ENCODE measurements around the gene CFAP251. TPM values are rescaled to one million over a fixed set of nuclear protein-coding genes. Genes with fewer than 3 reads are reported as not detected.

The CFAP251 gene
- total and polyA plus RNA-seq, 2 of the 13 experiments (the other 11 are each of a cell fraction or from before 2014, with no cell fraction given): 0.30 to 0.42 TPM

- TF ChIP-seq, protein P1, sequence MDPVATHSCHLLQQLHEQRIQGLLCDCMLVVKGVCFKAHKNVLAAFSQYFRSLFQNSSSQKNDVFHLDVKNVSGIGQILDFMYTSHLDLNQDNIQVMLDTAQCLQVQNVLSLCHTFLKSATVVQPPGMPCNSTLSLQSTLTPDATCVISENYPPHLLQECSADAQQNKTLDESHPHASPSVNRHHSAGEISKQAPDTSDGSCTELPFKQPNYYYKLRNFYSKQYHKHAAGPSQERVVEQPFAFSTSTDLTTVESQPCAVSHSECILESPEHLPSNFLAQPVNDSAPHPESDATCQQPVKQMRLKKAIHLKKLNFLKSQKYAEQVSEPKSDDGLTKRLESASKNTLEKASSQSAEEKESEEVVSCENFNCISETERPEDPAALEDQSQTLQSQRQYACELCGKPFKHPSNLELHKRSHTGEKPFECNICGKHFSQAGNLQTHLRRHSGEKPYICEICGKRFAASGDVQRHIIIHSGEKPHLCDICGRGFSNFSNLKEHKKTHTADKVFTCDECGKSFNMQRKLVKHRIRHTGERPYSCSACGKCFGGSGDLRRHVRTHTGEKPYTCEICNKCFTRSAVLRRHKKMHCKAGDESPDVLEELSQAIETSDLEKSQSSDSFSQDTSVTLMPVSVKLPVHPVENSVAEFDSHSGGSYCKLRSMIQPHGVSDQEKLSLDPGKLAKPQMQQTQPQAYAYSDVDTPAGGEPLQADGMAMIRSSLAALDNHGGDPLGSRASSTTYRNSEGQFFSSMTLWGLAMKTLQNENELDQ (CRISPR knock-in tag; IDR thresholded peaks at IDR 0.05; ENCODE audit: borderline replicate concordance): no peak
- no peak for TF ChIP-seq TBP (CRISPR knock-in tag; IDR thresholded peaks at IDR 0.05)
- TF ChIP-seq, protein P2, sequence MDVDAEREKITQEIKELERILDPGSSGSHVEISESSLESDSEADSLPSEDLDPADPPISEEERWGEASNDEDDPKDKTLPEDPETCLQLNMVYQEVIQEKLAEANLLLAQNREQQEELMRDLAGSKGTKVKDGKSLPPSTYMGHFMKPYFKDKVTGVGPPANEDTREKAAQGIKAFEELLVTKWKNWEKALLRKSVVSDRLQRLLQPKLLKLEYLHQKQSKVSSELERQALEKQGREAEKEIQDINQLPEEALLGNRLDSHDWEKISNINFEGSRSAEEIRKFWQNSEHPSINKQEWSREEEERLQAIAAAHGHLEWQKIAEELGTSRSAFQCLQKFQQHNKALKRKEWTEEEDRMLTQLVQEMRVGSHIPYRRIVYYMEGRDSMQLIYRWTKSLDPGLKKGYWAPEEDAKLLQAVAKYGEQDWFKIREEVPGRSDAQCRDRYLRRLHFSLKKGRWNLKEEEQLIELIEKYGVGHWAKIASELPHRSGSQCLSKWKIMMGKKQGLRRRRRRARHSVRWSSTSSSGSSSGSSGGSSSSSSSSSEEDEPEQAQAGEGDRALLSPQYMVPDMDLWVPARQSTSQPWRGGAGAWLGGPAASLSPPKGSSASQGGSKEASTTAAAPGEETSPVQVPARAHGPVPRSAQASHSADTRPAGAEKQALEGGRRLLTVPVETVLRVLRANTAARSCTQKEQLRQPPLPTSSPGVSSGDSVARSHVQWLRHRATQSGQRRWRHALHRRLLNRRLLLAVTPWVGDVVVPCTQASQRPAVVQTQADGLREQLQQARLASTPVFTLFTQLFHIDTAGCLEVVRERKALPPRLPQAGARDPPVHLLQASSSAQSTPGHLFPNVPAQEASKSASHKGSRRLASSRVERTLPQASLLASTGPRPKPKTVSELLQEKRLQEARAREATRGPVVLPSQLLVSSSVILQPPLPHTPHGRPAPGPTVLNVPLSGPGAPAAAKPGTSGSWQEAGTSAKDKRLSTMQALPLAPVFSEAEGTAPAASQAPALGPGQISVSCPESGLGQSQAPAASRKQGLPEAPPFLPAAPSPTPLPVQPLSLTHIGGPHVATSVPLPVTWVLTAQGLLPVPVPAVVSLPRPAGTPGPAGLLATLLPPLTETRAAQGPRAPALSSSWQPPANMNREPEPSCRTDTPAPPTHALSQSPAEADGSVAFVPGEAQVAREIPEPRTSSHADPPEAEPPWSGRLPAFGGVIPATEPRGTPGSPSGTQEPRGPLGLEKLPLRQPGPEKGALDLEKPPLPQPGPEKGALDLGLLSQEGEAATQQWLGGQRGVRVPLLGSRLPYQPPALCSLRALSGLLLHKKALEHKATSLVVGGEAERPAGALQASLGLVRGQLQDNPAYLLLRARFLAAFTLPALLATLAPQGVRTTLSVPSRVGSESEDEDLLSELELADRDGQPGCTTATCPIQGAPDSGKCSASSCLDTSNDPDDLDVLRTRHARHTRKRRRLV (CRISPR knock-in tag; IDR thresholded peaks at IDR 0.05): peak; percentile 39; the same call in 1 of the 2 replicates
- TF ChIP-seq ZNF44 (CRISPR knock-in tag; IDR thresholded peaks at IDR 0.05): no peak
- TF ChIP-seq ZNF121 (CRISPR knock-in tag; IDR thresholded peaks at IDR 0.05): peak; percentile 43; the same call in 1 of the 2 replicates
- peak; percentile 73; the same call in 1 of the 2 replicates for TF ChIP-seq THAP7 (CRISPR knock-in tag; IDR thresholded peaks at IDR 0.05)
- TF ChIP-seq CBFB (CRISPR knock-in tag; IDR thresholded peaks at IDR 0.05): peak; percentile 23; the same call in 1 of the 2 replicates
- peak; percentile 63; the same call in 1 of the 2 replicates for TF ChIP-seq ZXDC (CRISPR knock-in tag; IDR thresholded peaks at IDR 0.05)
- TF ChIP-seq ZNF180 (CRISPR knock-in tag; IDR thresholded peaks at IDR 0.05; ENCODE audit: borderline replicate concordance, low read depth): no peak
- TF ChIP-seq ZSCAN29 (CRISPR knock-in tag; conservative IDR thresholded peaks at IDR 0.05): no peak
- 0 out of 2 replicates have a peak, but pooled peaks have one; percentile 33 for TF ChIP-seq SOX13 (IDR thresholded peaks at IDR 0.05)
- TF ChIP-seq SOX13 (CRISPR knock-in tag; conservative IDR thresholded peaks at IDR 0.05 in 1 of 2, IDR thresholded peaks at IDR 0.05 in 1 of 2): peak in 1 of 2 experiments; percentile 52; a peak in 2 of 4 replicates
- no peak for TF ChIP-seq HBP1 (CRISPR knock-in tag; IDR thresholded peaks at IDR 0.05; ENCODE audit: low read depth)
- no peak for TF ChIP-seq NPAS2 (CRISPR knock-in tag; IDR thresholded peaks at IDR 0.05; ENCODE audit: borderline replicate concordance)
Observed at GRCh38 chr12:122023339-122024131, 105.1 kb downstream of the CFAP251 start (continued).
